ENCODE results near the gene LIPM. TPM values are rescaled to one million over a fixed set of nuclear protein-coding genes. Genes with fewer than 3 reads are reported as not detected.

The LIPM gene
- total RNA-seq, 4 donors from 2014 or later: not detected

- in situ Hi-C loops (cut with MboI; ENCODE audit: low pct_ligation_motif_present in 1 of 4, low pct_unique_long_range_greater_than_20kb in 1 of 4, low sequenced_read_pairs in 3 of 4): loop anchor here in 1 of 4 donors (25.0 kb wide), 1 partner anchor 259 kb away; no protein-coding TSS in a partner anchor
- Histone ChIP-seq H3K4me3 (no peak overlapping the region), H3K36me3 (no peaks in the 10 kb centered on the region), H3K9me3 (no peaks in the 10 kb centered on the region), H3K27me3 (no peaks in the 10 kb centered on the region), H3K4me1 (no peaks in the 10 kb centered on the region), H3K27ac (no peak overlapping the region)
- DNase-seq: no peak
- TF ChIP-seq POLR2A (IDR thresholded peaks at IDR 0.05) (no peak), EP300 (IDR thresholded peaks at IDR 0.05; ENCODE audit: low read depth) (no peak), CTCF (IDR thresholded peaks at IDR 0.05) (no peak), POLR2AphosphoS5 (IDR thresholded peaks at IDR 0.05) (no peak)
- intact Hi-C loops (cut with DNase I; ENCODE audit: low total_unique reads): loop anchor here (5.0 kb wide), 1 partner anchor 266 kb away; no protein-coding TSS in a partner anchor
Observed at GRCh38 chr10:88820748-88821401, 18.3 kb downstream of the LIPM start.

GRCh38 chr10:88826388-88826787 lies 23.9 kb downstream of the LIPM start:
- WGBS, 2 donors (ENCODE audit: low coverage in 1 of 2): 70 to 89% methylated on average over 3 to 4 of the region's 4 CpGs
- in situ Hi-C loops (cut with MboI; ENCODE audit: low pct_ligation_motif_present in 1 of 4, low pct_unique_long_range_greater_than_20kb in 1 of 4, low sequenced_read_pairs in 3 of 4): loop anchor here in 2 of 4 donors (25.0 kb wide), 1 partner anchor 386 kb away; the partner anchor contains the start of gene CH25H (in 2 of the 2)

GRCh38 chr10:88827671-88828070 lies 25.1 kb downstream of the LIPM start:
- no peaks in the 10 kb centered on the region for H3K27me3 ChIP-seq
- TF ChIP-seq CTCF (IDR thresholded peaks at IDR 0.05) (no peak), POLR2AphosphoS5 (IDR thresholded peaks at IDR 0.05) (no peak), POLR2A (IDR thresholded peaks at IDR 0.05) (no peak), EP300 (IDR thresholded peaks at IDR 0.05; ENCODE audit: low read depth) (no peak)
- no peaks in the 10 kb centered on the region for H3K9me3 ChIP-seq
- no peak overlapping the region for H3K4me3 ChIP-seq
- in situ Hi-C loops (cut with MboI; ENCODE audit: low pct_ligation_motif_present in 1 of 4, low pct_unique_long_range_greater_than_20kb in 1 of 4, low sequenced_read_pairs in 3 of 4) (loop anchor here in 2 of 4 donors (25.0 kb wide), 1 partner anchor 385 kb away; the partner anchor contains the start of gene CH25H (in 2 of the 2)), intact Hi-C loops (cut with DNase I; ENCODE audit: low total_unique reads) (no loop called here)
- 90 to 100% methylated on average over 2 of the region's 2 CpGs for WGBS, 2 donors (ENCODE audit: low coverage in 1 of 2)
- no peaks in the 10 kb centered on the region for H3K4me1 ChIP-seq
- no peak overlapping the region for H3K27ac ChIP-seq
- H3K36me3 ChIP-seq: peaks cover 0 to 1% (median 0%) of the 10 kb centered on the region in 4 donors
- no peak for DNase-seq

More at GRCh38 chr10:88826388-88826787, 23.9 kb downstream of the LIPM start:
- no peaks in the 10 kb centered on the region for H3K27me3 ChIP-seq
- no peak overlapping the region for H3K27ac ChIP-seq
- H3K4me3 ChIP-seq: no peak overlapping the region
- no peak for TF ChIP-seq POLR2AphosphoS5 (IDR thresholded peaks at IDR 0.05)
- TF ChIP-seq EP300 (IDR thresholded peaks at IDR 0.05; ENCODE audit: low read depth): no peak
- no peak for TF ChIP-seq POLR2A (IDR thresholded peaks at IDR 0.05)
- TF ChIP-seq CTCF (IDR thresholded peaks at IDR 0.05): no peak
- no peak for DNase-seq
- no peaks in the 10 kb centered on the region for H3K4me1 ChIP-seq
- H3K9me3 ChIP-seq: no peaks in the 10 kb centered on the region
- H3K36me3 ChIP-seq: peaks cover 0 to 1% (median 0%) of the 10 kb centered on the region in 4 donors
- intact Hi-C loops (cut with DNase I; ENCODE audit: low total_unique reads): no loop called here

GRCh38 chr10:88828310-88828709 lies 25.8 kb downstream of the LIPM start:
- H3K27ac ChIP-seq: no peak overlapping the region
- H3K27me3 ChIP-seq: no peaks in the 10 kb centered on the region
- no peak for DNase-seq
- WGBS, 2 donors (ENCODE audit: low coverage in 1 of 2): 60 to 66% methylated on average over 1 of the region's 1 CpG
- H3K4me1 ChIP-seq: no peaks in the 10 kb centered on the region
- no peak overlapping the region for H3K4me3 ChIP-seq
- intact Hi-C loops (cut with DNase I; ENCODE audit: low total_unique reads) (no loop called here), in situ Hi-C loops (cut with MboI; ENCODE audit: low pct_ligation_motif_present in 1 of 4, low pct_unique_long_range_greater_than_20kb in 1 of 4, low sequenced_read_pairs in 3 of 4) (loop anchor here in 2 of 4 donors (25.0 kb wide), 1 partner anchor 384 kb away; the partner anchor contains the start of gene CH25H (in 2 of the 2))
- TF ChIP-seq EP300 (IDR thresholded peaks at IDR 0.05; ENCODE audit: low read depth) (no peak), POLR2A (IDR thresholded peaks at IDR 0.05) (no peak), POLR2AphosphoS5 (IDR thresholded peaks at IDR 0.05) (no peak), CTCF (IDR thresholded peaks at IDR 0.05) (no peak)
- H3K9me3 ChIP-seq: no peaks in the 10 kb centered on the region
- H3K36me3 ChIP-seq: peaks cover 0 to 1% (median 0%) of the 10 kb centered on the region in 4 donors

Data from transverse colon (tissue), 4 donors.